Fibroblast of skin of right biceps (primary cell): ENCODE data around the gene TNRC6C.

Source experiments
- DNase-seq: peaks from one replicate; pipeline ENCODE4 v3.0.0-alpha.2; 2013

Gene TNRC6C

DNA sequence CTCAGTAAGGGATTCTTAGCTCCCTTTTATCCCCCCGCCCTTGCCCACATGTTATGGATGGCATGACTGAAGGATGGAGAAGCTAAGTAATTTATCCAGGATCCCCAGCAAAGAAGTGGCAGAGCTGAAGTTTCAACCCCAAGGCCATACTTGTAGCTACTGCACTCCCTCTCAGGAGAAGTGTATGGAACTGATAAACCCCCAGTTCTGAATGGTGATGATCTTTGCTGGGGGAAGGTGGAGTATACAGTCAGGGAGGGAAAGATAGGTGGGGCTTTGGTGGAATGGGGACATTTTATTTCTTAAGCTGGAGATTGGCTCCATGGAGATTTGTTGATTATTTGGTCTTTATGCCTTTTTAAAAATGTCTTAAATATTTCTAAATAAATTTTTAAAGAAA is 58.3 kb downstream of the TNRC6C start:
- no peak for DNase-seq

DNA sequence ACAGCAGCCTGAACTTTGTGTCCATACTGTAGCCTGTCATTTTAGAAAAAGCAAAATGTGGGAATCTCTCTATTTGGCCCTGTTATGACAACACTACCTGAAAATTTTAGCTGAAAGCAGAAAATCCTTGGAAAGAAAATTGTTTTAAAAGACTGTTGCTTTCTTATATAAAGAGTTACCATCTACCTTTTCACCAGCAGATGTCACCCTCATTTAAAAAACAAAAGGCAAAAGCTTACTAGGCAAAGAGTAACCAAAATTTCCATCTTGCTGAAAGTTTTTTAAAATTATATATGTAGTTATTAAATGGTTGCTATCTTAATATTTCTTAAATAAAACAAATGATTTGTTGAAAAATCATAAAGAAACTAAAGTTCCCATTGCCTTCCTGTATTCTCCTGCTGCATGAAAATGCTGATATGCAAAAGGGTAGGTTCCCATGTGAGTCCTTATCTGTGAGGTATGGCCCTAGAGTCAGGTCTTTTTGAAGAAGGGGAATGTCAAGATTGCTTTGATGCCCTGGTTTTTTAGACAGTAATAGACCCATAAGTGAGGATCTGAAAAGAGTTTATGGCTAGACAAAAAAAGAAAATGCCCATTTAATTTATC is 61.0 kb downstream of the TNRC6C start:
- DNase-seq: peak; percentile 47

DNA sequence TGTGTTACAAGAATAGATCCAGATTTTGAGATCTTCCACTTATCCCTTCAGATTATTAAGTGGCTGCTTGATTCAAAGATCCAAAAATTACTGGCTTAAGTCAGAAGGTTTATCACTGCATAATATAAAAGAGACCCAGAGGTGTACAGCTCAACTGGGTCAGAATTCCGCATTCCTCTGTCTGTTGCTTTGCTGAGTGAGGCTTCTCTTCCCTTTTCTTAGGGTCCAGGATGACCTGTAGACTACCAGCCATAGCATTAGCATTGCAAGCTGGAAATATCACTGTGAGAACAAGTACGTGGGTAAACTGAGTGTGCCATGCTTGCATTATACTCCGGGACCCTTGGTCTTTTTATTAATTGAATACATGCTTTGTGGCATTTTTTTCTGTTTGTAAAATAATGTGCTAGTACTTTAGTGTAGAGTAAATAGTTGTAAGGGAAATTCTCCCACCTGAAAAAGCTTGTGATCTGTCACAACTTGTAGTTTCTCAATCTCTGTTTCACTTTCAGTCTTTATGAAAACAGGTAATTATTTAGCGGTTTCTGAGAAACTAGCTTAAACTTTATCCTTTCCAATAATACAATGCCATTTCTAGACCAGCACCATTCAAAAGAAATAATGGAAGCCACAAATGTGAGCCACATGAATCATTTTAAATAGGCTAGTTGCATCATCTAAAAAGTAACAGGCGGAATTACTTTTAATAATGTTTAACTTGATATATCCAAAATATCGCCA is 61.6 kb downstream of the TNRC6C start:
- no peak for DNase-seq

DNA sequence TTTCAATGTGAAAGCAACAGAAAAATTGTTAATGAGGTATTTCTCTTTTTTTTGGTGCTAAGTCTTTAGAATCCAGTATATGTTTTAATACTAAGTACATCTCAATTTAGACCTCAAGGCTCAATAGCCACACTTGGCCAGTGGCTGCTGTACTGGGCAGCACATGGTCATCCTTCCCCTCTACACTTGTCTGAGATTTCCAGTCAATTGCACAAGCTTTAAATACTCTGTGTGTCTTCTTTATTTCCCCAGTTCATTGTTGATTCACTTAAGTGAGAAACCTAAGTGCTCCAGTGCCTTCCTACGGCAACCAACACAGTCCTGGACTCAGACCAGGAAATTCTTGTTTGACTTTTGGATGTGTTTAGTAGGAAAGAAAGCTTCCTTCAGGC is 62.2 kb downstream of the TNRC6C start:
- no peak for DNase-seq

DNA sequence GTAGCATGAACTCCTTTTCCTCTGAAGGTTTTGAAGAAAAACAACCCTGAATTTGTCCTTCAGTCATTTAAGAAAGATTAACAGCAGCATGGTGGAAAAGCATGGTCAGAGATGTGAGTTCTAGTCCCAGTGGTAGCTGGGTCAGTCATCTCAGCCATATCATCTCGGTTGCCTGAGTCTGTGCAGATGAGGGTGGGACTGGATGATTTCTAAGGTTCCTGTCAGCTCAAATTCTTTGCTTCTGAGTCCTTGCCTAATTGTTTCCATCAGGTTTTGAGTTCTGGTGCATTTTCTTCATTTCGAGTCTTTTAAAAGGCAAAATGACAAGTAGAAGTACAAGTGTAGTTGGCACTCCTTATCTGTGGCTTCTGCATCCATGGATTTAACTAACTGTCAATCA is 63.9 kb downstream of the TNRC6C start:
- DNase-seq: peak; percentile 70

DNA sequence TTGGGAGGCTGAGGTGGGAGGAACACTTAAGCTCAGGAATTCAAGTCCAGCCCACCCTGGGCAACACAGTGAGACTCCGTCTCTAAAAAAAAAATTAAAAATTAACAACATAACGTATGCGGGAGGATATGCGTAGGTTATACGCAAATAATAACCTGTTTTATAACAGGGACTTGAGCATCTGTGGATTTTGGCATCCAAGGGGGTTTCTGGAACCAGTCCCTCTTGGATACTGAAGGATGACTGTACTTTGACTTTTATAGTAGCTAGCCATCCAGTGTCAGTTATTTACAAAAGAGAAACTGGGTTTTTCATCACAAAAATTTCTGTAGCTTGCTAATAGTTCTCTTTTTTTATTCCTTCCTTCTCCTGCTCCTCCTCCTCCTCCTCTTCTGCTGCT is 64.5 kb downstream of the TNRC6C start:
- DNase-seq: no peak

DNA sequence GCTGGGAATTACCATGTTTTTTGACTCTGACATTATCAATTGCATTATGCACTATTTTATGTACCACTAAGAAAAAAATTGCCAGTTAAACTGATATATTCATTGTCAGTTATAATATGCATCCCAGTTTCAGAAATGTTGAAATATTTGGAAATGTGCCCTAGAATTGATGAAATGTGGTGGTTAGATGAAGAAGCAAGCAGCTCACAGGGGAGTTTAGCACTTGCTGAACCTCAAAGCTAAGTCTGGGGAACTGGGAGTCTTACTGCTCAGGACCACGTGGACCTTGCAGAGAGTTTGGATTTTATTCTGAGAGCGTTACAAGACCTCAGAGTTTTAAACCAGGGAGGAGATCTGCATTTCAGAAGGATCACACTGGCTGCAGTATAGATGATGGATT is 67.9 kb downstream of the TNRC6C start:
- peak; percentile 25 for DNase-seq

DNA sequence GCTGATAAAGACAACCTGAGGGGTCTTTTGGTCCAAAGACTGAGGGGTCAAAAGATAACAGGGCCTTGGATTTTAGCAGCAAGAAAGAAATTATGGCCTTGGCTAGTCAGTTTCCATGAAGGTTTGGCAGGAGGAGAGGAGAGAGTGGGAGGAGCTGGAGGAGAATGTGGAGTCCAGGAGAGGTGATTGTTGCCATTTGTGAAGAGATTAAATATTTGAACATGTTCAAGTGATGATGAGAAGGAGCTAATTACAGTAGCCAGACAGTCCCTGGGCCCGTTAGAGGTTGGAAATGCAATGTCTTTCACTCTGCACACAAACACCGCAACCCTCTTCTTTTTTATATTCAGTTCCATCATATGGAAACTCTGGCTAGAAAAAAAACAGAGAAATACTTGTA is 68.6 kb downstream of the TNRC6C start:
- DNase-seq: no peak

DNA sequence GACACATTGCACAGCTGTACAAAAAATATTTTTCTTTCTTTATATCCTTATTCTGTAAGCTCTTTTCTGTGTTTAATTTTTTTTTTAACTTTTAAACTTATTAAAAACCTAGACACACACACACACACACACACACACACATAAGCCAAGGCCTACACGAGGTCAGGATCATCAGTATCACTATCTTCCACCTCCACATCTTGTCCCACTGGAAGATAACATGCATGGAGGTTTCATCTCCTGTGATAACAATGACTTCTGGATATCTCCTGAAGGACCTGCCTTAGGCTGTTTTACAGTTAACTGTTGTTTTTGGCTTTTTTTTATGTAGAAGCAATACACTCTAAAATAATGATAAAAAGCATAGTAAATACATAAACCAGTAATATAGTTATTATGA is 71.2 kb downstream of the TNRC6C start:
- DNase-seq: no peak

DNA sequence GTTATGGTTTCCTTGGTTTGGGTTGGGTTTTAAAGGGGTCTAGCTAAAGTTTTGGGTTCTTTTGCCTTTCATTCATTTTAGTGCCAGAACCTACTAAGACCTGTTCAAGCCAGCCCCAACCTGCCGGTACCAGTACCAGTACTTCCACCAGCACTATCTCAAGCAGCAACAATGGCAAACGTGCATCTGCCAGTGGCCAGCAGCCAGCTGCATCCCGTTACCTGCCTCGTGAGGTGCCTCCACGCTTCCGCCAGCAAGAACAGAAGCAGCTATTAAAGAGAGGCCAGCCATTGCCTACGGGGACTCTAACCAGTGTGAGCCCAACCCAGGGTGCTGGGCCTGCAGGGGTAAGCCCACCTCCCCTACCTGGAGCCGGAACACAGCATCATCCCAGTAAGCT is 72.9 kb downstream of the TNRC6C start:
- no peak for DNase-seq

DNA sequence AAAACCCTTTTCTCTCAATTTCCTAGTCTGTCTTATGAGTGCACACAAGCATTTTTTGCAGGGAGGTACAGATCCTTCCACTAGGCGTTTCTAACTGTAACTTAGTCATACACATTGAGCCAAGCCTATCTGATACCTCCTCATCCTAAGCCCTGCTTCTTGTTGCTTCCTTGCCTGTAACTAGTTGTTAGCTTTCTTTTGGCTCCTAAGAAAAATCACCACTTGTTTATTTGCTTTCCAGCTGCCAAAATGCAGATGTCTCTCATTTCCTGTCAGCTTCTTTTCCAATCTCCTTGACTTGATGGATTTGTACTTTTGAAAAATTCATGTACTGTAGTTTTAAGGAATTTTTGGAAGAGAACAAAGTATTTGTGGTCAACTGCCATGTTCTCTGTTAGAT is 73.7 kb downstream of the TNRC6C start:
- DNase-seq: peak; percentile 64

DNA sequence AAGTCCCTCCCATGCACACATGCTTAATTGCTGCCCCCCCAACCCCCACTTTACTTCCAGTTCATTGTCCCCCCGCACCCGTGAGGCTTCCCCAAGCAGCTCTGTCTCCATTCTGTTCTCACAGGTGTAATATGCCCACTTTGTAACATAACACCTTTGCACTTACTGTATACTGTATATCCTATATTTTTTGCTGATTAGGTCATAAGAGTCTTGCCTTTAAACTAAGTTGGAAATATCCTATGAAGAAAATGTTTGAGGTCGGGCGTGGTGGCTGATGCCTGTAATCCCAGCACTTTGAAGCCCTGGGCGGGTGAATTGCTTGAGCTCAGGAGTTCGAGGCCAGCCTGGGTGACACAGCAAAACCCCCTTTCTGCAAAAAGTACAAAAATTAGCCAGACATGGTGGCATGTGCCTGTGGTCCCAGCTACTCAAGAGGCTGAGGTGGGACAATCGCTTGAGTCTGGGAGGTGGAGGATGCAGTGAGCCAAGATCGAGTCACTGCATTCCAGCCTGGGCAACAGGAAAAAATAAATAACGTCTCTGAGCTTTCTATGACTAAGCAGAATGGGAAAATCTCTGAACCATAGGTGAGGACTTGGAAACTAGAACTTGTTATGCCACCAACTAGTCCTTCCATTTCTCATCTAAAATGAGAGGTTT is 76.1 kb downstream of the TNRC6C start:
- DNase-seq: peak; percentile 78

DNA sequence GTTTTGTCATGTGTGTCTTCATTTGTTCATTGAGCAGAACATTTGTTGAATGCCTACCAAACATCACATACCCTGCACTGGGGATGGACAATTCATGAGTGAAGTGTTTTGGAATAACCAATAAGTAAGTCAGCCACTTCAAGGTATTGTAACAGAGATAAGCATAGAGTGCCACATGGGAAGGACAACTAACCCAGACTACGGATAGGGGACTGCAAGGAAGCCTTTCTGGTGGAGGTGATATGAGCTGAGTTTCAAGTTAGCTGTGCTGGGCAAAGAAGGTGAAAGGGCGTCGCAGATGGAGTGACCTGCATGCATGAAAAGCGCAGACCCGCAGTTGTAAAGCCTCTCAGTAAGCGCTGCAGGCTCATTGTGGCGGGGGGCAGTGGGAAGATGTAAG is 78.8 kb downstream of the TNRC6C start:
- DNase-seq: no peak

DNA sequence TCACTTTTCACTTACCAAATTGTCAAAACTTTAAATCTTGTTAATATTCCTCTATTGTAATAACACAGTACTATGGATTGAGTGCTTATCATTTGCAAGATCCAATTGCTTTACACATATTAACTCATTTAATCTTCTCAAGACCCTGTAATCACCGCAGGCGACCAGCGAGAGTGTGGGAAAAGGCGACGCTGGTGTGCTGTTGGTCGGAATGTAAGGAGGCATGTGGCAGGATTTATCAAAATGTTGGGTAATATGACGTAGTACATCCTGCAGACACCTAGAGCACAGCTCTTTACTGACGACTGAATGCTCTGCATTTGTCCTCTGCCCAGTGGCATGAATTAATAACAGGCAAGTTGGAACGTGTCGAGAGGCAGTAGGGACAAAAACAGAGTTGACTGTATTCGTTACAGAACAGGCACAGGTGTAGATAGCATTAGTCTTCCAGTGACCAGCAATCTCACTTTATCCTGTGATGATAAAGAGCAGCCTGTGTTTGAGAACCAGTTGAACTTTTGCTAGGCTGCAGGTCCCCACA is 80.3 kb downstream of the TNRC6C start:
- DNase-seq: no peak

DNA sequence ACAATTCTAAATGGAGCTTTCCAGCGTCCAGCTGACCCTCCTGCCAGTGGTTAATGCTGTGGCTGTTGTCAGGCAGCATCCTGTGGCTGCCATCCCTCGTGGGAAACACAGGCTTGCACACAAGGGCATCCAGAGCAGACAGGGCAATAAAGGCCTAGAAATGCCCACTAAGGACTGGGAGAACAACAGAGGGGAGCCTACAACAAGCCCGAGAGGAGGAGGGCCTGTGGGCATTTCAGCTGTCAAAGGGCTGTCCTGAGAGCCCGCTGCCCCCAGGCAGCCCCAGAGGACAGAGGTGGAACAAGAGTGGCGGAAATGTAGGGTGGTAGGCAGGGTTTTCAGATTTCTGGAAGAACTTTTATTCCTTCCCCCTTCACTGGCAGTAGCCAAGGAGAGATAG is 81.1 kb downstream of the TNRC6C start:
- no peak for DNase-seq

DNA sequence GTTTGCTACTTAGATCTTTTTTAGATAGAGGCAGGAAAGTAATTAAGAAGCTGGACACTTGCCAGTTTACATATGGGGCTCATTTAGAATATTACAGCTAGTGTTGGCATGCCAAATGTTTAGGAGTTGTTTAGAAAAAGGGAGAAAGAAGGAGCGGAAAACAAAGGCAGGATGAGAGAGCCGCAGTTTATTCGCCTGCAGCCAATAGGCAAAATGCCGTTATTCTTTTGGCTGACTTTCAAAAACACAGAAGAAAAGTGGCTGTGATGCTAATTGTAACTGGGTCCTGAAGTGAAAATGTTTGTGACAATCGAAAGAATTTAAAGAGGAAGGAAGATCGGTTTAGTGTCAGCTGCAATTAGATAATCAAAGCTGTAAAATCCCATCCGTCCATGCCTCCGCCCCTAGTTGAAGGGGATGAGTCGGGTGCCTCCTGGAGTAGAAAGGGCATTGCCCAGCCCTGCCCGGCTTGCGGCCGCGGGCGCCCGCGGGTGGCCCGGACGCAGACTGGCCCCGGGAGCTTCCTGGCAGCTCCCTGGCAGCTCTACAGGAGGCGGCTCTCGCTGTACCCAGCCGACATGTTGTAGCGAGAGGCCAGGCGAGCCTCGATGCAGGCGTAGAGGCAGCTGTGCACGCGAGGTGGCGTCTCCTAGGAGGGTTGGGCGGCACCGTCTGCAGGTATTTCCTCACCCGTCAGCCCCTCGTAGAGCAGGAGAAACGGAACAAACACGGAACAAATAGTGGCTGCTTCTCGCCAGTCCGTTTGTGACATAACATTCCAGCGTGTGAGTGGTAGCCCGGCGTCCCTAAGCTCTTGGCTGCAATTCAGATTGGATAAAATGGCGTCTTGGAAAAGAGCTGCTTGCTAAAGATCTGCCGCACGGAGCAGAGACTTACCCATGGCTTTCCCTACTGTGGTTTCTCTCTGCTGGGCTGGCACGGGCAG is 82.2 kb downstream of the TNRC6C start:
- peak; percentile 58 for DNase-seq

DNA sequence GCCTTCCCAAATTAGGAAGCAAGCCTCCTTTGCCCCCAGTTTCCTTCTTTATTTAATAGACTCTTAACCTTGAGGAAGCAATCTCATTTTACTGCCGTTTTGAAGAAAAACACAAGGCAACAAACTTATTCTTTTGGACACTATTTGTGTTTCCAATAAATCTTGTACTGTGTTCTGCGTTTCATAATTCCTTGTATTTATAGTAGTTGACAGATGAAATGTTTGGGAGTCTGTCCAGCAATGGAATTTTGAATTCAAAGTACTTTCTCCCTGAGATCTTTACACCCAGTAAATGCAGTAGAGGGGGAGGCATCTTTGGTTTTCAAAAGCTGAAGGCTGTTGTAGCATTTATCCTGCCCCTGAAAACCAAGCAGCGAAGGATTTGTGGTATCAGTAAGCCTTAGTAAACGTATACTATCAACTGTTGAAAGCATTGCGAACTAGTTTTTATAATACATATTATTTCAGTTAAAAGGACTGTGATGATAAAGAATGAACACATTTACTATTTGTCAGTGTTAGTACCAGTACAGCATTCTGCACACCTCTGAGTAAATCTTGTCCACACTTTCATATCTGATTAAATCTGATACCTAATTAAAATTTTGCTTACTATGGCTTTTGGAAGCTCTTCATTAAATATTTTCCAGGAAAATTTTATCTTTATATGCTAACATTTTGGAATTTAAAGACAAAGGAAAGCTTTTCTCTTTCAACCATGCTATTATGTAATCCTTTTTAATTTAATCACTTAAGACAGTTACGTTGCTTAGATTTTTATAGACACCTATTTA is 83.1 kb downstream of the TNRC6C start:
- DNase-seq: peak; percentile 7

DNA sequence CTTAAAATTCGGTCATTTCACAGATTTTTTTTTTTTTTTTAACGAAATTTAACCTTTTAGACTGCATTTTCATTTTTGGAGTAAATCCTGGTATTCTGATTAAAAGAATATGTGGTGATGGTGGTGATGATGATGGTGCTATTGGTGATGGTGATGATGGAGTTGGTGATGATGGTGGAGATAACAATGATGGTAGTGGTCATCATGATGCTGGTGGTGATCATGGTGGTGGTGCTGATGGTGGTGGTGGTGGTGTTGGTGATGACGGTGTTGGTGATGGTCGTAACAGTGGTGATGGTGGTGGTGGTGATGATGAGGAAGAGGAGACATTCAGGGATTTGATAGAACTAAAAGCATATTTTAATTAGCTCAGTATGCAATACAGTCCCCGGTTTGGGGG is 84.0 kb downstream of the TNRC6C start:
- no peak for DNase-seq

DNA sequence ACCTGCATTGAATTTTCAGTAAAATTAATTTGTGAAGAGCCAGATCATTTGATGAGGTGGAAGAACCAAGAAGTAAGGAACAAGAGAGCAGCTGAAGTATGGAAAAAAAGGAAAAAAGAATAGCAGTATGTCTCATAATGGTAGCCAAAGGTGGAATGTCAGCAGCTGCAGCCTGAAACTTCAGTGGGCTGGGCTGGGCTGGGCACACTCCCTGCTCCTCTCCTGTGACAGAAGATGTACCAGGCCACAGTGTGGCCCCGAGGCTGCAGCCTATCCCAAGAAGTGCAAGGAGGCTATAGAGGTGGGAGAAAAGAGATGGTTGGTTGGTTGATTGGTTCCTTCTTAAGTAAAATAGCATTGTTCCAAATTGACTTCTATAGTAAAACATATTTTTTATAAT is 84.5 kb downstream of the TNRC6C start:
- no peak for DNase-seq

DNA sequence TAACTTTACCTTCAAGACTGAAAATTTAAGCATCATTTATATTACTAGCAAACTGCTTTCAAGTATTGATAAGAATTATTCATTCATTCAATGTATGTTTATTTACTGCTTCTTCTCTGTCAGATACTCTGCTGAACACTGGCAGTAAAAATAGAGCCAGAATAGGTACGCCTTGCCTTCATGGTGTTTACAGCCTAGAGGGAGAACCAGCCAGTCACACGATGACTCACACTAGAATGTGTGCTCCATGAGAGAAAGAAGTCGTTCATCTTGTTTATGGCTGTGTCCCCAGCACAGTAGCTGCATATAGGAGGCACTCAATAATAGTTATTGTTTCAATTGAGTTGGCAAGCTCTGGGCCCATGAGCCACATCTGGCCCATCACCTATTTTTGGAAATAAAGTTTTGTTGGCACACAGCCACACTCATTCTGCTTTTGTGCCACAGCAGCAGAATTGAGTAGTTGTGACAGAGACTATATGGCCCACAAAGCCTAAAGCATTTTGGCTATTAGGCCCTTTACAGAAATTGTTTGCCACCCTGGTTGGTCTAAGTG is 85.9 kb downstream of the TNRC6C start:
- peak; percentile 9 for DNase-seq

DNA sequence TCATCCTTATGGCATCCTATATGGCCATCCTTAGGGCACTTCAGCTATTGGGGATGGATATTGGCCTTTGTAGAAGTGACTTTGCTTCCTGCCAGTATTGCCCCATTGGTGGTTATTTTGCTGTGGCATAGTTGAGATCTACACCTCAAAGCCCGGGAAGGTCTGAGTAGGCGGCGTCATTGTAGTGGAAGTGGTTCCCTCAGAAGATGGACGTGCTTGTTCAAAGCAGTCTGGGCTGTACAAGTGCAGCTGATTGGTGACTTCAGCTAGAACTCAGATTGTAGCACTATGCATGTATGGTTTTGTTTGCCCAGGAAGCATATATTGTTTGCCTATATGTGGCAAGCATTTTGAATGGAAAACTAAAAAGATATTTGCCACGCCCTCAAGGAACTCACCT is 86.8 kb downstream of the TNRC6C start:
- DNase-seq: no peak

DNA sequence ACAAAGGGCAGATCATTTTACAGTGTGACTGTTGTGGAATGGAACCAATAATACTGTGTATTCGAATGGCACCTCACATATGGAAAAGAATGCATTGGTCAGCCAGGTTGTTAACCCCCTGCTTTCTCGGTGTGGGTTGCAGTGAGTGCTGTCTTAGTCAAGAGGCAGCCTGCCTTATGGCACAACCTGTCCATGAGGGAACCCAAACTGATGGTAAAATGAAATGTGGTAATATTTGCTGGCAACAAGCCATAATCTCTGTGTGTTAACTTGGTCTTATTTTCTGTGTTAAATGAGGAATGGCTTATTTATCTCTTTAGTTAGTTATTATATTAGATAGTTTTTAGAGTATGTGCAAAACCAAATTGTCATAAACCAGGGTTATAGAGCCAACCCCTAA is 88.4 kb downstream of the TNRC6C start:
- no peak for DNase-seq
